K562 (cell line): ENCODE measurements around the gene PPP3CA. TPM values are rescaled to one million over a fixed set of nuclear protein-coding genes. Genes with fewer than 3 reads are reported as not detected.

Source experiments
- ATAC-seq: fragments of 200-7000 bp; cut with Tn5 transposase; 3 replicates; pipeline ENCODE4 v1.9.1; 2020; ENCODE audit warnings: moderate library complexity
- BruUV-seq: library from RNA; stranded (reverse); fragments of 400-500 nt; replicated peaks from 2 replicates; lab custom pipeline; 2021; lab: Mats Ljungman, UMichigan
- CTCF ChIA-PET: fragments of 300-600 bp; formaldehyde crosslinking; extraction: SDS; loops from one replicate; lab custom pipeline; 2021; ENCODE audit warnings: low intra/inter-chr PET ratio; lab: Yijun Ruan, JAX
- POLR2A ChIA-PET: fragments of 300-600, 350-650 bp; sonication (Branson Sonifier 250); formaldehyde crosslinking; extraction: SDS; loops from one replicate; lab custom pipeline; 2021; ENCODE audit warnings: antibody characterized with exemption, inconsistent platforms; lab: Yijun Ruan, JAX
- DNase-seq, 4 experiments: peaks; one replicate each; pipeline versions ENCODE4 v3.0.0 to v3.0.0-alpha.2; 2011 to 2018; ENCODE audit warnings: low spot score in 3 of 4, mixed read lengths in 3 of 4; ENCODE audit errors: extremely low read depth in 1 of 4
- FAIRE-seq: peaks from 2 replicates; lab custom pipeline; 2011; peaks lifted over from hg19 to GRCh38; lab: Jason Lieb, UNC
- H2AFZ ChIP-seq: 2 replicates; pipeline ENCODE4 v1.6.0; 2011; ENCODE audit warnings: low read depth, low read length, control low read depth, inconsistent platforms
- H3K27ac ChIP-seq: fragments of 200-600 bp; 3 replicates; pipeline ENCODE4 v1.8.0; 2011; ENCODE audit warnings: low read depth, mild to moderate bottlenecking, control low read depth, inconsistent platforms, low read length, moderate library complexity, mixed read lengths; ENCODE audit errors: extremely low read depth
- H3K27me3 ChIP-seq, 2 experiments: fragments of 300-600 bp in 1 of 2; 2 replicates in 1 of 2; 3 replicates in 1 of 2; pipeline versions ENCODE4 v1.6.0 to v1.8.0; 2011; ENCODE audit warnings: inconsistent platforms in 2 of 2, low read length in 2 of 2, mild to moderate bottlenecking in 1 of 2, mixed read lengths in 1 of 2, moderate library complexity in 1 of 2; ENCODE audit not compliant: control insufficient read depth in 2 of 2, insufficient read depth in 2 of 2
- H3K36me3 ChIP-seq: fragments of 300-600 bp; 3 replicates; pipeline ENCODE4 v1.8.0; 2011; ENCODE audit warnings: mild to moderate bottlenecking, low read length, inconsistent platforms; ENCODE audit not compliant: control insufficient read depth, insufficient read depth
- H3K4me1 ChIP-seq, 2 experiments: fragments of 200-600 bp in 1 of 2; replicated peaks in 1 of 2; 2 replicates in 1 of 2; 3 replicates in 1 of 2; pipeline versions ENCODE4 v1.5.1 to v1.8.0; 2011; ENCODE audit warnings: inconsistent platforms in 2 of 2, low read length in 2 of 2, mild to moderate bottlenecking in 1 of 2, mixed read lengths in 1 of 2, moderate library complexity in 1 of 2; ENCODE audit not compliant: control insufficient read depth in 2 of 2, insufficient read depth in 2 of 2
- H3K4me2 ChIP-seq: 2 replicates; pipeline ENCODE4 v1.6.1; 2011; ENCODE audit warnings: low read length, control low read depth, inconsistent platforms, mixed read lengths; ENCODE audit not compliant: insufficient read depth
- H3K4me3 ChIP-seq: fragments of 200-600 bp; sonication (generic), shearing (Covaris generic); 2 replicates; pipeline ENCODE4 v1.5.1; 2016; ENCODE audit warnings: control low read depth, inconsistent platforms
- H3K79me2 ChIP-seq: fragments of 200-600 bp; 3 replicates; pipeline ENCODE4 v1.8.0; 2011; ENCODE audit warnings: low read length, inconsistent platforms; ENCODE audit not compliant: control insufficient read depth, insufficient read depth
- H3K9ac ChIP-seq, 2 experiments: 2 replicates each; pipeline versions ENCODE4 v1.6.0 to v1.6.1; 2011; ENCODE audit warnings: low read depth in 2 of 2, low read length in 2 of 2, control low read depth in 1 of 2, inconsistent platforms in 1 of 2, mild to moderate bottlenecking in 1 of 2, mixed read lengths in 1 of 2; ENCODE audit not compliant: insufficient read depth in 1 of 2
- H3K9me1 ChIP-seq: one replicate; pipeline ENCODE4 v1.6.0; 2011; ENCODE audit warnings: inconsistent platforms, mild to moderate bottlenecking, low read length, moderate library complexity; ENCODE audit not compliant: control insufficient read depth, insufficient read depth
- H3K9me3 ChIP-seq: replicated peaks from 2 replicates; pipeline ENCODE4 v1.5.1; 2011; ENCODE audit warnings: low read depth, low read length, inconsistent platforms; ENCODE audit not compliant: control insufficient read depth, insufficient read depth
- H4K20me1 ChIP-seq: replicated peaks from 2 replicates; pipeline ENCODE4 v1.6.1; 2011; ENCODE audit warnings: low read length, inconsistent platforms, mixed read lengths; ENCODE audit not compliant: control insufficient read depth, insufficient read depth
- MTA2 ChIP-seq: fragments of 450-650 bp; IDR thresholded peaks from 2 replicates; pipeline ENCODE4 v1.6.1; 2016; ENCODE audit warnings: low read depth
- SNRNP70 ChIP-seq: fragments of 200-400 bp; formaldehyde crosslinking; optimal IDR thresholded peaks from 2 replicates; pipeline ENCODE3; 2017; ENCODE audit warnings: low read depth, low read length
- TCF7L2 ChIP-seq: fragments of 150-350 bp; IDR thresholded peaks from 2 replicates; pipeline ENCODE4 v1.6.1; 2016; ENCODE audit warnings: low read depth, mild to moderate bottlenecking, low read length, moderate library complexity
- WGBS: fragments of 100-300 bp; shearing (Covaris generic); methylation state at CpG from one replicate; pipeline ENCODE4 v1.1.6; 2016; ENCODE audit warnings: low coverage, mixed read lengths; ENCODE audit not compliant: insufficient coverage; ENCODE audit errors: missing lambda C conversion rate; 5-methylcytosine and 5-hydroxymethylcytosine counted together
- in situ Hi-C: fragments of 300-500 bp; cut with MboI; formaldehyde crosslinking; loops from 4 replicates; pipeline ENCODE4 v1.15.0; 2018; ENCODE audit warnings: inconsistent platforms, mixed read lengths
- intact Hi-C: fragments of 100-400 bp; cut with micrococcal nuclease; formaldehyde crosslinking; loops from 2 replicates; pipeline ENCODE4 v1.14.2; 2022
- polyA plus RNA-seq, 8 experiments: library from polyadenylated mRNA; depleted of rRNA in 4 of 8; stranded (reverse) in 5 of 8; unstranded in 3 of 8; fragments of >200 nt; fragmentation: Nextera tagmentation in 2 of 8; fragmentation: Illumina TruSeq in 1 of 8; extraction: Ambion mirVana in 2 of 8; extraction: Trizol in 1 of 8; gene quantifications; 2 replicates each; pipeline versions ENCODE4 v1.2.1 to v1.2.3, GENCODE V29; 2011 to 2014; ENCODE audit warnings: inconsistent platforms in 1 of 8, missing spikeins in 1 of 8
- total RNA-seq, 7 experiments: library from RNA; depleted of rRNA in 6 of 7; stranded (reverse); fragments of >200 nt in 6 of 7; fragmentation: Illumina TruSeq in 2 of 7; extraction: Trizol in 2 of 7; gene quantifications; 2 replicates each; pipeline versions ENCODE4 v1.2.1 to v1.2.3, GENCODE V29; 2011 to 2021; ENCODE audit warnings: low replicate concordance in 1 of 7
- TF ChIP-seq, protein P1 (sequence below): fragments of 450-650 bp; IDR thresholded peaks from 2 replicates; pipeline ENCODE4 v1.6.1; 2014; ENCODE audit warnings: low read depth, mild to moderate bottlenecking, moderate library complexity, borderline replicate concordance
- TF ChIP-seq, protein P2 (sequence below): fragments of 150-350 bp; conservative IDR thresholded peaks from 2 replicates; pipeline ENCODE4 v1.6.1; 2014; ENCODE audit warnings: low read length
- TF ChIP-seq, protein P3 (sequence below): fragments of 250-450 bp; sonication (Bioruptor Pico); IDR thresholded peaks from 2 replicates; pipeline ENCODE4 v1.6.1; 2021; ENCODE audit warnings: mild to moderate bottlenecking

The PPP3CA gene
- total and polyA plus RNA-seq, 9 of the 15 experiments (the other 6 are each of a cell fraction or from before 2014, with no cell fraction given), result 0.94 to 3.2 (median 1.6) TPM

DNA sequence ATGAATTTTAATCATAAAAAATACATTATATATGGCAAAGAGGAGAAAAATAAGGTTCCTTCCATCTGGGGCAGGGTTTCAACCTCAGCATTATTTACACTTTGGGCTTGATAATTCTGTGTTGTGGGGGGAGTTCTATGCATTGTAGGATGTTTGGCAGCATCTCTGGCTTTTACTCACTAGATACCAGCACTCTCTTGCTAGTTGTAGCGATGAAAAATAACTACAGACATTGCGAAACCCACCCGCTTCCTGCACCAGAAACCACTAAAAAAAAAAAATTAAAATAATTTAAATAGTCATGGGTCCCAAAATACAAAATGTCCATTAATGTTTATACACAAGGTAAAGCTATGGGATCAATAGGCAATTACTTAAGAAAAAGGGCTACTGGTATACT lies 52.7 kb downstream of the PPP3CA start:
- Histone ChIP-seq H3K9me3 (no peaks in the 10 kb centered on the region), H3K4me1 (no peaks in the 10 kb centered on the region), H2AFZ (no peak overlapping the region), H3K27ac (no peak overlapping the region), H3K27me3 (no peaks in the 10 kb centered on the region), H3K36me3 (no peaks in the 10 kb centered on the region), H3K79me2 (no peaks in the 10 kb centered on the region), H3K9me1 (no peaks in the 10 kb centered on the region), H3K9ac (no peak overlapping the region), H3K4me2 (no peak overlapping the region), H3K4me3 (no peak overlapping the region), H4K20me1 (no peaks in the 10 kb centered on the region)
- no peak for DNase-seq
- CTCF ChIA-PET, result no interaction called here
- BruUV-seq, result no TSS peak
- no peak for ATAC-seq
- intact Hi-C loops (no loop called here), in situ Hi-C loops (no loop called here)
- 21% methylated on average over 3 of the region's 3 CpGs for WGBS
- POLR2A ChIA-PET, result no interaction called here
- no peak for FAIRE-seq
- TF ChIP-seq MTA2, result no peak
- TF ChIP-seq SNRNP70, result no peak
- TF ChIP-seq, protein P1, sequence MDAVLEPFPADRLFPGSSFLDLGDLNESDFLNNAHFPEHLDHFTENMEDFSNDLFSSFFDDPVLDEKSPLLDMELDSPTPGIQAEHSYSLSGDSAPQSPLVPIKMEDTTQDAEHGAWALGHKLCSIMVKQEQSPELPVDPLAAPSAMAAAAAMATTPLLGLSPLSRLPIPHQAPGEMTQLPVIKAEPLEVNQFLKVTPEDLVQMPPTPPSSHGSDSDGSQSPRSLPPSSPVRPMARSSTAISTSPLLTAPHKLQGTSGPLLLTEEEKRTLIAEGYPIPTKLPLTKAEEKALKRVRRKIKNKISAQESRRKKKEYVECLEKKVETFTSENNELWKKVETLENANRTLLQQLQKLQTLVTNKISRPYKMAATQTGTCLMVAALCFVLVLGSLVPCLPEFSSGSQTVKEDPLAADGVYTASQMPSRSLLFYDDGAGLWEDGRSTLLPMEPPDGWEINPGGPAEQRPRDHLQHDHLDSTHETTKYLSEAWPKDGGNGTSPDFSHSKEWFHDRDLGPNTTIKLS, result no peak
- TF ChIP-seq TCF7L2, result no peak
- TF ChIP-seq, protein P2, sequence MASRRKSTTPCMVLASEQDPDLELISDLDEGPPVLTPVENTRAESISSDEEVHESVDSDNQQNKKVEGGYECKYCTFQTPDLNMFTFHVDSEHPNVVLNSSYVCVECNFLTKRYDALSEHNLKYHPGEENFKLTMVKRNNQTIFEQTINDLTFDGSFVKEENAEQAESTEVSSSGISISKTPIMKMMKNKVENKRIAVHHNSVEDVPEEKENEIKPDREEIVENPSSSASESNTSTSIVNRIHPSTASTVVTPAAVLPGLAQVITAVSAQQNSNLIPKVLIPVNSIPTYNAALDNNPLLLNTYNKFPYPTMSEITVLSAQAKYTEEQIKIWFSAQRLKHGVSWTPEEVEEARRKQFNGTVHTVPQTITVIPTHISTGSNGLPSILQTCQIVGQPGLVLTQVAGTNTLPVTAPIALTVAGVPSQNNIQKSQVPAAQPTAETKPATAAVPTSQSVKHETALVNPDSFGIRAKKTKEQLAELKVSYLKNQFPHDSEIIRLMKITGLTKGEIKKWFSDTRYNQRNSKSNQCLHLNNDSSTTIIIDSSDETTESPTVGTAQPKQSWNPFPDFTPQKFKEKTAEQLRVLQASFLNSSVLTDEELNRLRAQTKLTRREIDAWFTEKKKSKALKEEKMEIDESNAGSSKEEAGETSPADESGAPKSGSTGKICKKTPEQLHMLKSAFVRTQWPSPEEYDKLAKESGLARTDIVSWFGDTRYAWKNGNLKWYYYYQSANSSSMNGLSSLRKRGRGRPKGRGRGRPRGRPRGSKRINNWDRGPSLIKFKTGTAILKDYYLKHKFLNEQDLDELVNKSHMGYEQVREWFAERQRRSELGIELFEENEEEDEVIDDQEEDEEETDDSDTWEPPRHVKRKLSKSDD, result no peak
- TF ChIP-seq, protein P3, sequence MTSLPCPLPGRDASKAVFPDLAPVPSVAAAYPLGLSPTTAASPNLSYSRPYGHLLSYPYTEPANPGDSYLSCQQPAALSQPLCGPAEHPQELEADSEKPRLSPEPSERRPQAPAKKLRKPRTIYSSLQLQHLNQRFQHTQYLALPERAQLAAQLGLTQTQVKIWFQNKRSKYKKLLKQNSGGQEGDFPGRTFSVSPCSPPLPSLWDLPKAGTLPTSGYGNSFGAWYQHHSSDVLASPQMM (CRISPR knock-in tag), result no peak
